K562 (cell line): ENCODE results near the gene THEM4. TPM values are rescaled to one million over a fixed set of nuclear protein-coding genes. Genes with fewer than 3 reads are reported as not detected.

Experiments
- AFF4 ChIP-seq: sonication (generic); formaldehyde crosslinking; IDR thresholded peaks from 2 replicates; pipeline ENCODE4 v1.8.0; 2023; ENCODE audit warnings: mild to moderate bottlenecking, missing genetic modification reagents
- BRD4 ChIP-seq: fragments of 200-600 bp; sonication (generic); IDR thresholded peaks from 2 replicates; pipeline ENCODE4 v1.6.1; 2017; ENCODE audit warnings: inconsistent platforms
- CBX3 ChIP-seq, 2 experiments: IDR thresholded peaks; 1 replicate in 1 of 2; 2 replicates in 1 of 2; pipeline ENCODE4 v1.6.1; 2012; ENCODE audit warnings: inconsistent platforms in 2 of 2, low read length in 2 of 2, borderline replicate concordance in 1 of 2, control low read depth in 1 of 2
- E2F5 ChIP-seq: sonication (generic); formaldehyde crosslinking; IDR thresholded peaks from 2 replicates; pipeline ENCODE4 v1.8.0; 2022; ENCODE audit warnings: mild to moderate bottlenecking, missing genetic modification reagents
- ID3 ChIP-seq, 2 experiments: fragments of 250-450 bp in 1 of 2; fragments of 450-650 bp in 1 of 2; sonication (Bioruptor Pico) in 1 of 2; IDR thresholded peaks; 2 replicates each; pipeline versions ENCODE4 v1.6.1 to v1.8.0; 2016 to 2021; ENCODE audit warnings: mild to moderate bottlenecking in 2 of 2, moderate library complexity in 2 of 2, missing compliant biosample characterization in 1 of 2, missing genetic modification characterization in 1 of 2
- MYBL2 ChIP-seq, 2 experiments: fragments of 450-650 bp in 1 of 2; sonication (generic) in 1 of 2; formaldehyde crosslinking in 1 of 2; IDR thresholded peaks; 2 replicates each; pipeline versions ENCODE4 v1.6.1 to v1.8.1; 2017 to 2022; ENCODE audit warnings: borderline replicate concordance in 1 of 2, inconsistent platforms in 1 of 2, low read depth in 1 of 2, mild to moderate bottlenecking in 1 of 2, missing genetic modification reagents in 1 of 2, moderate library complexity in 1 of 2
- NKRF ChIP-seq: fragments of 450-650 bp; IDR thresholded peaks from 2 replicates; pipeline ENCODE4 v1.6.1; 2016; ENCODE audit warnings: borderline replicate concordance
- TSC22D4 ChIP-seq: fragments of 450-650 bp; IDR thresholded peaks from 2 replicates; pipeline ENCODE4 v1.6.1; 2016; ENCODE audit warnings: missing genetic modification characterization, missing biosample characterization, control low read depth
- ZBTB43 ChIP-seq: sonication (generic); formaldehyde crosslinking; IDR thresholded peaks from 2 replicates; pipeline ENCODE4 v1.8.0; 2023; ENCODE audit warnings: mild to moderate bottlenecking, missing genetic modification reagents
- polyA plus RNA-seq, 8 experiments: library from polyadenylated mRNA; depleted of rRNA in 4 of 8; stranded (reverse) in 5 of 8; unstranded in 3 of 8; fragments of >200 nt; fragmentation: Nextera tagmentation in 2 of 8; fragmentation: Illumina TruSeq in 1 of 8; extraction: Ambion mirVana in 2 of 8; extraction: Trizol in 1 of 8; gene quantifications; 2 replicates each; pipeline versions ENCODE4 v1.2.1 to v1.2.3, GENCODE V29; 2011 to 2014; ENCODE audit warnings: inconsistent platforms in 1 of 8, missing spikeins in 1 of 8
- total RNA-seq, 7 experiments: library from RNA; depleted of rRNA in 6 of 7; stranded (reverse); fragments of >200 nt in 6 of 7; fragmentation: Illumina TruSeq in 2 of 7; extraction: Trizol in 2 of 7; gene quantifications; 2 replicates each; pipeline versions ENCODE4 v1.2.1 to v1.2.3, GENCODE V29; 2011 to 2021; ENCODE audit warnings: low replicate concordance in 1 of 7

THEM4 gene
- total and polyA plus RNA-seq, 9 of the 15 experiments (the other 6 are each of a cell fraction or from before 2014, with no cell fraction given): 8.6 to 71.9 (median 35.3) TPM

GRCh38 chr1:151837197-151837596, 72.1 kb downstream of the THEM4 start (continued):
- TF ChIP-seq NKRF (no peak), MYBL2 (IDR thresholded peaks at IDR 0.05; ENCODE audit: low read depth) (no peak), MYBL2 (CRISPR knock-in tag; IDR thresholded peaks at IDR 0.05; ENCODE audit: borderline replicate concordance) (no peak), BRD4 (no peak), ID3 (CRISPR knock-in tag; IDR thresholded peaks at IDR 0.05) (no peak), ID3 (tag; IDR thresholded peaks at IDR 0.05) (no peak), ZBTB43 (CRISPR knock-in tag) (no peak), CBX3 (IDR thresholded peaks at IDR 0.05; ENCODE audit: borderline replicate concordance in 1 of 2, low read length in 2 of 2) (no peak), AFF4 (CRISPR knock-in tag) (no peak), E2F5 (CRISPR knock-in tag) (no peak), TSC22D4 (tag) (no peak)
- TF ChIP-seq, all 486 proteins: peak for 0
